HAP-1 (cell line): Measurements from ENCODE around the gene HTR1D.

Experiments
- DNase-seq, 2 experiments: peaks; one replicate each; pipeline ENCODE4 v3.0.0-alpha.2; 2016 to 2020; ENCODE audit warnings: low spot score in 2 of 2
- H3K27me3 ChIP-seq: fragments of 250-450 bp; sonication (Bioruptor Pico); 2 replicates; pipeline ENCODE4 v1.5.1; 2020; ENCODE audit warnings: low read depth, mild to moderate bottlenecking, moderate library complexity
- H3K36me3 ChIP-seq: fragments of 250-450 bp; sonication (Bioruptor Pico); replicated peaks from 2 replicates; pipeline ENCODE4 v1.5.1; 2020; ENCODE audit warnings: mild to moderate bottlenecking
- H3K4me1 ChIP-seq: fragments of 250-450 bp; sonication (Bioruptor Pico); 2 replicates; pipeline ENCODE4 v1.5.1; 2020; ENCODE audit warnings: mild to moderate bottlenecking
- H3K4me3 ChIP-seq: fragments of 250-450 bp; sonication (Bioruptor Pico); 2 replicates; pipeline ENCODE4 v1.5.1; 2020; ENCODE audit warnings: mild to moderate bottlenecking, moderate library complexity
- H3K9me3 ChIP-seq: fragments of 250-450 bp; sonication (Bioruptor Pico); 2 replicates; pipeline ENCODE4 v1.5.1; 2020; ENCODE audit warnings: mild to moderate bottlenecking, moderate library complexity
- in situ Hi-C: fragments of 300-500 bp; cut with MboI; formaldehyde crosslinking; loops from 3 replicates; pipeline ENCODE4 v1.14.3; 2020; ENCODE audit warnings: low sequenced_read_pairs, inconsistent platforms, mixed read lengths

The HTR1D gene

DNA sequence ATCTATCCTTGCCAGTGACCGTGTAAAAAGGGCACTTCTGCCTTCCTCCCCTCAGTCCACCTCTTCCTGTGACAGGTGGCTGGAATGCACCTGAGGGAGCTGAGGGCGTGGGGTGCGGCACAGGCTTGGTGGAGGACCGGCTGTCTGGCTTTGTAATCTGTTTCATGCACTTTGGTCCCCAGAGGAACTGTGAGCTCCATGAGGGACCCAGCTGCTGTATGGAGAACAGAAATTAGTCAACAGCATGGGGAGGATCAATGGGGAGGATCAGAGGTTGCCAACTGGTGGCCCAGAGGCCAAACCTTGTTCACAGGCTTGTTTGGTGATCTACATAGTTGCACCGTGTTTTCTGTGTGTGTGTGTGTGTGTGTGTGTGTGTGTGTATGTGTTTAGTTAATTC is 29.7 kb downstream of the HTR1D start:
- H3K4me3 ChIP-seq: no peak overlapping the region
- in situ Hi-C loops: loop anchor here (5.0 kb wide), 1 partner anchor 90 kb away; no protein-coding TSS in a partner anchor
- no peak for DNase-seq
- no peaks in the 10 kb centered on the region; the same call in 1 of the 2 replicates for H3K4me1 ChIP-seq
- H3K36me3 ChIP-seq: no peaks in the 10 kb centered on the region
- H3K27me3 ChIP-seq: no peaks in the 10 kb centered on the region
- H3K9me3 ChIP-seq: no peaks in the 10 kb centered on the region

GRCh38 chr1:23185381-23185780 is 31.9 kb downstream of the HTR1D start:
- no peak for DNase-seq
- in situ Hi-C loops: loop anchor here (5.0 kb wide), 1 partner anchor 88 kb away; no protein-coding TSS in a partner anchor
- Histone ChIP-seq H3K4me3 (no peak overlapping the region), H3K27me3 (no peaks in the 10 kb centered on the region), H3K4me1 (no peaks in the 10 kb centered on the region; the same call in 1 of the 2 replicates), H3K36me3 (no peaks in the 10 kb centered on the region), H3K9me3 (no peaks in the 10 kb centered on the region)

DNA sequence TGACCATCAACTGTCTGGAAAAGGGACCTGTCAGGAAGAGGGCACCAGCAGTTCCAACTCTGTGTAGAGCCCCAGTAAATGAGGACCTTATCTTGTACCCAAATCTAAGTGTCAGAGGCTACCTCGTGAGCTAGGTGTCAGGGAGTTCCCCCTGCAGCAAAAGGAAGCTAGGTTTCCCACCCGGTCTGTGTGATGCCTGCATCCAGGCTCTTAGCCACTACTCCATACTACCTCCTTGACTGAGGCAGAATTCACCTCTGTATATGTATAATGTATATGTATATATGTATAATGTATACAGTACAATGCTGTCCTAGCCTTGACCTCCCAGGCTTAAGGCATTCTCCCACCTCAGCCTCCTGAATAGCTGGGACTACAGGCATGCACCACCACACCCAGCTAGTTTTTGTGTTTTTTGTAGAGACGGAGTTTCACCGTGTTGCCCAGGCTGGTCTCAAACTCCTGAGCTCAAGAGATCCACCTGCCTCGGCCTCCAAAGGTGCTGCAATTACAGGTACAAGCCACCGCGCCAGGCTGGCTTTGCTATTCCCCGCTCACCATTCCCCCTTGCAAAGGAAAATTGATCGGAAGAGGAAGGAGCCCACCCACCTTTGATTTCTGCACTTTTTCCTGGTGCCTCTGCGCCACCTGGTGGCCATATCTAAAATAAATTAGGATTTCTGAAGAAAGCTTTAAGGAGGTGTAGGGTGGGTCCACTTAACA is 32.9 kb downstream of the HTR1D start:
- Histone ChIP-seq H3K4me3 (peak overlapping the region; percentile 13; the same call in 1 of the 2 replicates), H3K36me3 (no peaks in the 10 kb centered on the region), H3K4me1 (no peaks in the 10 kb centered on the region; the same call in 1 of the 2 replicates), H3K9me3 (no peaks in the 10 kb centered on the region), H3K27me3 (no peaks in the 10 kb centered on the region)
- in situ Hi-C loops: no loop called here
- peak; percentile 71 to 72 for DNase-seq

DNA sequence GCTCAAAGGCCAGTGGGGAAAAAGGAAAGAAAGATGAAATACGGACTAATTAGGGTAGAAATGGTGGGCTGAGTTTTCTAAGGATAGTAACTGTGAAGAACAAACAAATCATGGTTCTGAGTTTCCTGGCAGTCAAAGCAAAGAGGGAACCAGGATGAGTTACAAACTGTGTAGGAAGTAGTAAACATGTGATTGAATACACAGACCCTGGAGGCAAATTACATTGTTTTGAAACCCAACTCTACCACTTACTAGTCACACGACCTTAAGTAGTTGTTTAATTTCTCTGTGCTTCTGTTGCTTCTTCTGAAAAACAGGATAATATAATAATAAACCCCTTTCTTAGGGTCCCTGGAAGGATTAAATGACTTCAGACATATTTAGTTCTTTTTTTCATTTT is 37.4 kb downstream of the HTR1D start:
- no peaks in the 10 kb centered on the region for H3K27me3 ChIP-seq
- H3K4me3 ChIP-seq: no peak overlapping the region
- in situ Hi-C loops: no loop called here
- H3K9me3 ChIP-seq: no peaks in the 10 kb centered on the region
- H3K36me3 ChIP-seq: no peaks in the 10 kb centered on the region
- H3K4me1 ChIP-seq: peaks cover 10% of the 10 kb centered on the region; the same call in 1 of the 2 replicates
- DNase-seq: no peak

DNA sequence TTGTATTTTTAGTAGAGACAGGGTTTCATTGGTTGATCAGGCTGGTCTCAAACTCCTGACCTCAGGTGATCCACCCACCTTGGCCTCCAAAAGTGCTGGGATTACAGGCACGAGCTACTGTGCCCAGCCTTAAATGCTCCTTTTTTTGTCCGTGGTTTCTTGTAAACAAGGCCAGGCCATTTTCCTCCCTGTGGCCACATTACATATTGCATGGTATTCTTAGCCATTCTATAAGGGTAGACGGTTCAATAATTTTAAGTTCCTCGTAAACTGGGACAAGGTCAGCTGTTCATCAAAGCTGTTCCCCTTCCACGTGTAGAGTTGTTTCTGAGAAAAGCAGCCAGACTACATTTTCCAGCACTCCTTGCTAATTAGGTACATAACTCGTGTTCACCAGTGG is 38.4 kb downstream of the HTR1D start:
- Histone ChIP-seq H3K9me3 (no peaks in the 10 kb centered on the region), H3K27me3 (no peaks in the 10 kb centered on the region), H3K36me3 (no peaks in the 10 kb centered on the region), H3K4me1 (peaks cover 10% of the 10 kb centered on the region; the same call in 1 of the 2 replicates), H3K4me3 (no peak overlapping the region)
- DNase-seq: peak; percentile 46 to 53
- in situ Hi-C loops: no loop called here

DNA sequence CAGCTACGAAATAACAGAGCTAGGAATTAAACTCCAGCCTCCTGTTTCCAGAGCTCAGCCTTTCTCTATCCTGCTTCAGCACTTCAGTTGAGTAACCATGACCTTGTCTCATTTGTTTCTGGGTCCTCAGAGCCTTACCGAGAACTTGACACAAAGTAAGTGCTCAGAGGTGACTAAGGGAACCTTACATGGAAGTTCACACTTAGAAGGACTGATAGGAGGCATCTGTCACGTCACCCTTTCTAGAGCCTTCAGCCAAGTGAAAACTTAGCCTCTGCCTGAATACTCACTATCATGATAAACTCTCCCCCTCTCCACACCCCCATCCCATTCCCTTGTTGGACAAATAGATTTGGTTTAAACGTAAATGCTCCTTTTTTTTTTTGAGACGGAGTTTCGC is 38.9 kb downstream of the HTR1D start:
- in situ Hi-C loops: no loop called here
- DNase-seq: no peak
- Histone ChIP-seq H3K4me1 (peaks cover 10% of the 10 kb centered on the region; the same call in 1 of the 2 replicates), H3K4me3 (no peak overlapping the region), H3K36me3 (no peaks in the 10 kb centered on the region), H3K9me3 (no peaks in the 10 kb centered on the region), H3K27me3 (no peaks in the 10 kb centered on the region)

DNA sequence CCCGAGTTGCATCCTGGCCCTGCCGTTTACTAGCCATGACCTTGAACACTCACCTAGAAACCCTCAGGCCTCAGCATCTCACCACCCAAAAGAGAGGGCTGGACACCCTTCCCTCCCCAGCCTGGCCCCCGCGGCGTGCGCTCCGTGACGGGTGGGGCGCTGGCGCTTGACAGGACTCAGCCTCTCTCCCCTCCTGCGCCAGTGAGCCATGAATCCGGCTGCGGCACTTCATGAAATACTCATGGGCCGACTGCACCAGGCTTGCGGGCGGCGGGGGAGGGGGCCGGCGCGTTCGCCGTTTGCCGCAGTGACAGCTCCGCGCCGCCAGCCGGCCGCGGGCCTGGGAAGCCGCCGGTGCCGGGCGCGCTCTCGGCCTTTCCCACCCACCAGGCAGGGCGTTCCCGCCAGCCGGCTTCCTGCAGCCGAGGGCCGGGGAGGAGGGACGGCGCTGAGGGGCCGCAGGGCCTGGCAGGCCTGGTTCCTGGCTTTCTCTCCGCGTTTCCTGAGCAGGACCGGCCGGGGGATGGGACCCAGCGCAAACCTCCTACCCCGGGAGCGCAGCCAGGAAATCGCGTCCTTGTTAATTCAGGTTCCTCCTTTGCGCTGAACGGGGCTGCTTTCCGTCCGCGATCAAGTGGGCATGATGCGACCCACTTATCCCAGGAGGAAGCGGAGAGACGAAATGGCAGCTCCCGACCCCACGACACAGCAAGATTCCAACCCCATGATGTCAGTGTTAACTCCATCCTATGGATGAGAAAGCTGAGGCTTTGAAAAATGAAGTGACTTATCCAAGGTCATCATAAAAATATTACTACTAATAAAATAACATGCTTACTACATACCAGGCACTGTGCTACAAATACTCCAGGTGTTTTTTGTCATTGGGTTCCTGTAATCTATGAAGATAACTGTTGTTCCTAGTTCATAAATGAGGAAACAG is 39.6 kb downstream of the HTR1D start:
- Histone ChIP-seq H3K4me1 (peaks cover 10% of the 10 kb centered on the region; the same call in 1 of the 2 replicates), H3K27me3 (no peaks in the 10 kb centered on the region), H3K4me3 (peak overlapping the region; percentile 28), H3K9me3 (no peaks in the 10 kb centered on the region), H3K36me3 (no peaks in the 10 kb centered on the region)
- peak; percentile 55 to 78 for DNase-seq
- in situ Hi-C loops: no loop called here

- Histone ChIP-seq H3K36me3 (no peaks in the 10 kb centered on the region), H3K4me1 (peaks cover 10% of the 10 kb centered on the region; the same call in 1 of the 2 replicates), H3K4me3 (peak overlapping the region; percentile 28; the same call in 1 of the 2 replicates), H3K27me3 (no peaks in the 10 kb centered on the region), H3K9me3 (no peaks in the 10 kb centered on the region)
- in situ Hi-C loops: no loop called here
- DNase-seq: no peak
These were observed 40.3 kb downstream of the HTR1D start for GRCh38 chr1:23177031-23177430.

- H3K4me1 ChIP-seq: peaks cover 10% of the 10 kb centered on the region; the same call in 1 of the 2 replicates
- in situ Hi-C loops: no loop called here
These were observed 42.7 kb downstream of the HTR1D start for GRCh38 chr1:23174426-23175110.

DNA sequence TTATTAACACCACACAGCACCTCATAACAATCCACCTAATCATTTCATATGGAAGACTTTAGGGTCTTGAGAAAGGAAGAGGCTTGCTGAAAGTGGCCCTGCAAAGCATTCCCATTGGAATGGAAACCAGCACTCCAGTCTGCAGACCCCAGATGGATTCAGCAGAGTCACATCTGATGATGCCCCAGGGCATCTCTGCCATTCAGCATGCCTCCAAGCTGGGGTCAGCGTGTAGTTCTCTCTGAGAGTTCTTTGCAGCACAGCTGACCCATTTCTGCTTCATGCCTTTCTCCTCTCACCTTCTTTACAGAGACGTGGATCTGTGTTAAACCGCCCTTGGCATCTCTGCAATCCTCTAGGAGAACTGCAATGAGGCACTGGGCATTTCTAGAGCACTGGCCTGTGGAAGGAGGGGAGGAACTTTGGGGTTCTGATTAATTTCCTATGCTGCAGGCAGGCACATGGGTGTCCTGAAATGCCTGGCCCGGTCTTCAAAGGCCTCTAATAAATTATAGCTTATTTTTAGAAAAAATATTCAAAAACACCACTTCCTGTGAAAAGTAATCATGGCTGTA is 46.0 kb downstream of the HTR1D start:
- Histone ChIP-seq H3K9me3 (no peaks in the 10 kb centered on the region), H3K4me3 (no peak overlapping the region), H3K27me3 (no peaks in the 10 kb centered on the region), H3K4me1 (peaks cover 10% of the 10 kb centered on the region), H3K36me3 (no peaks in the 10 kb centered on the region)
- in situ Hi-C loops: no loop called here
- peak in 1 of 2 experiments; percentile 18 for DNase-seq

More at GRCh38 chr1:23174426-23175110, 42.7 kb downstream of the HTR1D start:
- H3K4me3 ChIP-seq: no peak overlapping the region
- H3K9me3 ChIP-seq: no peaks in the 10 kb centered on the region
- no peaks in the 10 kb centered on the region for H3K27me3 ChIP-seq
- no peak for DNase-seq
- H3K36me3 ChIP-seq: no peaks in the 10 kb centered on the region

DNA sequence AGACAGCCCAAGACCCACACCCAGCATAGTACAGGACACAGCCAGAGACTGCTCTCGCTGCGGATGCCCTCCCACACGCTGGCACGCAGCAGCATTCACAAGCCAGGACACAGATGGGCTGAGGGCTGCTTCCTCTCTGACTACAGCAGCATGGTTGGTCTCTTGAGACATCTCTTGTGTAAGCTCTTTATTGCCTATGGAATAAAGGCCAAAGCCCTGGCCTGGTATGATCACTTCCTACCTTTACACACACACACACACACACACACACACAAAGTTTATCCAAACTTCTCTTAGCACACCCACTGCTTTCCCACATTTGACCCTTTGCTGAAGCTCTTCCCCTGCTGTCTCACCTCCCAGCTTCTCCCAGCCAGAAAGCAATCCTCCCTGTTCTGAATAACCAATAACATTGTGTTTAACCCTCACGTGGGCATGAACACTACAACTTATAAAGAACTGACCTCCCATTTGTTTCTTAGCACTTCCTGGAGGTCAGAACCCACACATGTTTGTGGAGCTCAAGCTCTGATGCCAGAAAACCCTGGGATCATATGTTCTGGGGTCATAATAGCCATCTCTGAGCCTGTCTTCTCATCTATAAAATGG is 47.5 kb downstream of the HTR1D start:
- Histone ChIP-seq H3K36me3 (no peaks in the 10 kb centered on the region), H3K27me3 (no peaks in the 10 kb centered on the region), H3K4me3 (no peak overlapping the region), H3K9me3 (no peaks in the 10 kb centered on the region), H3K4me1 (peaks cover 13% of the 10 kb centered on the region)
- in situ Hi-C loops: no loop called here
- DNase-seq: no peak

DNA sequence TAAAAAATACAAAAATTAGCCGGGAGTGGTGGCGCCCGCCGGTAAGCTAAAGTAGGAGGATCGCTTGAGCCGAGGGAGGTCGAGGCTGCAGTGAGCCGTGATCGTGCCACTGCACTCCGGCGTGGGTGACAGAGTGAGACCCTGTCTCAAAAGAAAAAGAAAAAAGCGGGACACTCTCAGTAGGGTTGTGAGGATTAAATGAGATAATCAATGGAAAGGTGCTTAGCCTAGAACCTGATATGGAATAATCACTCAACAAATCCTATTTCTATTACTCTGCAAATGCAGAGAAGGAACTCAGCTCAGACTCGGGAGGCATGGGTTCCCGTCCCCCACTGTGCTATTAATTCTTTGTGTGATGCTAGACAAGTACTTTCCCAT is 48.1 kb downstream of the HTR1D start:
- no peaks in the 10 kb centered on the region for H3K36me3 ChIP-seq
- in situ Hi-C loops: no loop called here
- peak overlapping the region; percentile 54 for H3K4me3 ChIP-seq
- no peaks in the 10 kb centered on the region for H3K9me3 ChIP-seq
- no peaks in the 10 kb centered on the region for H3K27me3 ChIP-seq
- DNase-seq: no peak
- peaks cover 13% of the 10 kb centered on the region for H3K4me1 ChIP-seq
